HG03457 (cell line): ENCODE results near the gene RAC3.

Experiments
- ATAC-seq: cut with Tn5 transposase; IDR thresholded peaks from one replicate; pipeline ENCODE4 v1.9.1; 2021; ENCODE audit warnings: moderate number of reproducible peaks; ENCODE audit not compliant: unreplicated experiment

The RAC3 gene

GRCh38 chr17:82053556-82054263, 22.2 kb downstream of the RAC3 start:
- ATAC-seq, result no peak

- ATAC-seq, result no peak
Measured at GRCh38 chr17:82054351-82055022, 23.0 kb downstream of the RAC3 start.

GRCh38 chr17:82055023-82055964, 23.8 kb downstream of the RAC3 start:
- no peak for ATAC-seq

- ATAC-seq, result no peak
Measured at GRCh38 chr17:82055965-82056728, 24.7 kb downstream of the RAC3 start.

- ATAC-seq, result no peak
Measured at GRCh38 chr17:82056729-82057621, 25.5 kb downstream of the RAC3 start.

GRCh38 chr17:82058230-82058854, 26.9 kb downstream of the RAC3 start:
- no peak for ATAC-seq

GRCh38 chr17:82058855-82059249, 27.4 kb downstream of the RAC3 start:
- no peak for ATAC-seq

- no peak for ATAC-seq
Measured at GRCh38 chr17:82059272-82060000, 28.0 kb downstream of the RAC3 start.

GRCh38 chr17:82060001-82060380, 28.5 kb downstream of the RAC3 start:
- ATAC-seq, result no peak

GRCh38 chr17:82060614-82061013, 29.1 kb downstream of the RAC3 start:
- ATAC-seq, result no peak

GRCh38 chr17:82061047-82061925, 29.8 kb downstream of the RAC3 start:
- no peak for ATAC-seq

GRCh38 chr17:82062076-82062983, 30.9 kb downstream of the RAC3 start:
- no peak for ATAC-seq

GRCh38 chr17:82062984-82063368, 31.5 kb downstream of the RAC3 start:
- no peak for ATAC-seq

GRCh38 chr17:82063424-82064415, 32.2 kb downstream of the RAC3 start:
- no peak for ATAC-seq

- ATAC-seq, result no peak
Measured at GRCh38 chr17:82064433-82065192, 33.1 kb downstream of the RAC3 start.
